ENCODE measurements around the gene SPRED1. TPM values are rescaled to one million over a fixed set of nuclear protein-coding genes. Genes with fewer than 3 reads are reported as not detected.

The SPRED1 gene
- total RNA-seq, 1 experiment from 2014 or later, result 25.9 TPM

DNA sequence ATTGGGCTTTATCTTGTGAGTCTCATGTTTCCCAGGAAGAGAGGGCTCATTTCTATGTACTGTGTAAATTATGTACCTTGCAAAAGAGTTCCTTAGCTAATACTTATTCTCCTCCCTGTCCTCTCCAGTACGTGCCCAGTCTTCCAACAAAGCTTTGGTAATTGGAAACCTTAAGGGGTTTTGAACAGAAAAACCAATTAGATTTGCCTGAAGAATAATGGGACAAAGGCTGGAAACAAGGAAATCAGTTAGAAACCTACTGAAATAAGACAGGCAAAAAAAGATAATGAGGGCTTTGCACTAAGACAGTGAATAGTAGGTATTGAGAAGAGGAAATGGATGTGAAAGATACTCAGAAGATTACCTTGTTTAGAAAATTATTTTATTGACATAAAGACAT, 82.5 kb downstream of the SPRED1 start:
- no peak for DNase-seq (ENCODE audit: extremely low read depth, low read depth)

DNA sequence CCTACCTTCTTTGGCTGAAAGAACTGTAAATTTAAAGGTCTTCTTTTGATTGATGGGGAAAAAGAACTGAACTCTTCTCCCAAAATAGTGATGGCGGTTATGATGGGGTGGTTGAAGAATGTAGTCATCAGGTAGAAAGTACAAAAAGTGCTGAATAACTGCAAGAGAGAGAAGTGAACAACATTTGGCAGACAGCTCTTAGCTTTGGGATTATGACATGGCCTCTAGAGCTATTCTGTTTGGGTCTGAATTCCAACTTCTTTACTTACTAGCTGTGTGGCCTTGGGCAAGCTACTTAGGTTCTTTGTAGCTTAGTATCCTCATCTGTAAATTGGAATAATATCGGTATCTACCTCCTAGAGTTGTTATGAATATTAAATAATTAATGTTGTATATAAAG, 91.7 kb downstream of the SPRED1 start:
- DNase-seq (ENCODE audit: extremely low read depth, low read depth), result no peak

DNA sequence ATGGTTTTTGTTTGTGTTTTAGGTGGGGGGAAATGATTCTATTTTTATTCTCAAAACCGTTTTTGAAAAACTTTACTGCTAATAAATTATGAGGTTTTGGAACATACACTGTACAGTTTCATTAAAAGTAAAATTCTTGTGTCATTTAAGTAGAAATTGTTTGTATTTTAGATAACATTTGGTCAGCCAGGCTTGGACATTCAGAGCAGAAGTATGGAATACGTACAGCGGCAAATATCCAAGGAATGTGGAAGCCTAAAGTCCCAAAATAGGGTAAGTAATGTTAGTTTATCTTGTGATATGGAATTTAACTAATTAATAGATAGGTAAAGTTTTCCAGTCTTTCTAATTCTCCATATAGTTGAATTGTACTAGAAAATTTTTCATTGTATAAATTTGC, 96.6 kb downstream of the SPRED1 start:
- DNase-seq (ENCODE audit: extremely low read depth, low read depth), result no peak

DNA sequence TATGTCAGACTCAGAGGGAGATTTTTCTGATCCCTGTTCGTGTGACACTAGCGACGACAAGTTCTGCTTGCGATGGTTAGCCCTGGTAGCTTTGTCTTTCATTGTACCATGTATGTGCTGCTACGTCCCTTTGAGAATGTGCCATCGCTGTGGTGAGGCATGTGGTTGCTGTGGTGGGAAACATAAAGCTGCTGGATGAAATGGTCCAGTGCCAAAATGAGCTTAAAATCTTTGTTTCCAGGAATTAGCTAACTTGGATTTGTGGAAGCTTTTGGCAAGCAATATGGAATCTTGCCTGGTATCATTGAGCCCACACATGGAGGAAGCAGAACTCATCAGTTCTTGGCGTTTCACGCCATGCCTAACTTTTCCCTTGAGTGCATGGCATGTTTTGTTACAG, 98.8 kb downstream of the SPRED1 start:
- no peak for DNase-seq (ENCODE audit: extremely low read depth, low read depth)

DNA sequence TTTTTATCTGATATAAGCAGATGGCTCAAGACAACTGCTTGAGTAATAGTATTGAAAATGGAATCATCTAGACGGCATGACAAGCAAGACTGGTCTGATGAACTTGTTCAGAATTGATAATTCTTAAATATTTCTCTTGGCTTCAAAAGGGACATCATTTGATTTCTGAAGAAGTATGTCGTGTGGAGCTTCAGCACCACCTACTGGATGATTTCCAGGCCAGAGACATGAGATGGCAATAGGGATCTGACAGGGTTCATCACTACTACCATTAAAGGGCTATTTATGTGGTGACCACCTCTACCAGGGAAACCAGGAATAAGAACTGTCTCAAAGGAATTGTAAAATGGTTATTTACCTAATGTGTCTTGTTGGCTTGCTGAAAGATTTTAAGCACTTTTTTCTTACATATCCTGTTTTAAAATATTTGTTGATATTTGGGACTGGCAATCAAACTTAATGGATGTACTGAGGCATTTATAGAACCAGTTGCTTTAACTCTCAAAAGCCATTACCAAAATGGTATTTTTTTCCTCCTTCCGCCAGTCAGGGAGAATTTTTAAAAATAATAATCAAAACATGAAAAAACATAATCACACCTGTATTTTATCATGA, 101.8 kb downstream of the SPRED1 start:
- DNase-seq (ENCODE audit: extremely low read depth, low read depth), result peak; percentile 73

DNA sequence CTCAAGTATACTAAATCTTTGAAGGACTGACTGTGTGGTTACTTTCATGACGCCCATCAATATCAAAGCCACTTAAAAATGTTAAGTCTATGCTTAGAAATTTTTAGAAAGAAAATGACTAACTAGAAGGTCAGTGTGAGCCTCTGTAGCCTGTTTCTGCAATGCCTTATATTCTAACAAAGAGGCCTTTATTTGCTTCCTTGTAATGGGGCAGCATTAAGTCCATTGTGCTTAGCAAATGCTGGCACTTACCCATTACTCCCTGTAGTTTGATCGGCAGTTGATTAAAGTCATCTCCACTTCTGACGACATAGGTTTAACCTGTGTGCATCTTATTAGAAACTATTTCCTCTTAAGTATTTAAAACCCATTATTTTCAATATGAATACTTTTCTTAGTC, 109.7 kb downstream of the SPRED1 start:
- DNase-seq (ENCODE audit: extremely low read depth, low read depth), result no peak

DNA sequence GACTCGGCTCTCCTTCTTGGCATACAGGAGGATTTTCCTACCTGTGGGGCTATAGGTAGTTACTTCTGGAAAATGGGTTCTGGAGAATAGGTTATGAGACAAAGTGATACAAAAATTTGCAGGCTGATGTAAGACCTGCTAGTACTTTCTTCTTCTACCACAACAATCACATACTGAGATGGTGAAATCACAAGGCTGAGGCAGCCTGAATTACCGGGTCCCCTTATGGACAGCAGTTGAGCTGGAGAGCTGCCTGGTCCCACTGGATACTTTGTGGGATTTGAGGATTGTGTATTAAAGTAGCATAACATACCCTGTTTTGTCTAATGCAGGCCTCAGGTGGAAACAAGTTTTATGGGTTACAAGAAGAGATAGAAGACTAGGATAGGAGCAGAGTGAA, 114.8 kb downstream of the SPRED1 start:
- no peak for DNase-seq (ENCODE audit: extremely low read depth, low read depth)

DNA sequence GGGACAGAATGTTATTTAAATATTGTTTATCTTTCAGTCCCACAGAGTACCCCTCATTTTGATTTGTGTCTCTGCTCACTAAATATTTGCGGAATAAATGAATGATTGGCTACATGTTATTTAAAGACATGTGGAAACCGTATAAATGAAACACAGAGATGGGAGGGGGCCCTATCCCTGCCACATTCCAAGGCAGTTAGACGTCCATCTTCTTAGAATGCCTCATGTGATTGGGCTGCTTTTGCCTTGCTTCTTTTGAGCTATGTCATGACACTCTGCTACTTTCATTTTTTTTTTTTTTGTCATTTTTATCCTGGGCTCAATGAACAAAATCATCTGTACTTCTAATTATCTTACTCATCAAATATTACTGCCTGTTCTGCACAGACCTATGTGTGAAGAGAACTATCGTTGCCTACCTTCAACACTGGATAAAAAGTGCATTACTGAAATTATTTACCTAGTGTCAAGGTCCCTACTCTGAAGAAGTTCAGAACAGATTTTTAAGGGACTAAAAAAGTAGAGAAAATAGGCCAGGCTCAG, 117.4 kb downstream of the SPRED1 start:
- DNase-seq (ENCODE audit: extremely low read depth, low read depth), result no peak

DNA sequence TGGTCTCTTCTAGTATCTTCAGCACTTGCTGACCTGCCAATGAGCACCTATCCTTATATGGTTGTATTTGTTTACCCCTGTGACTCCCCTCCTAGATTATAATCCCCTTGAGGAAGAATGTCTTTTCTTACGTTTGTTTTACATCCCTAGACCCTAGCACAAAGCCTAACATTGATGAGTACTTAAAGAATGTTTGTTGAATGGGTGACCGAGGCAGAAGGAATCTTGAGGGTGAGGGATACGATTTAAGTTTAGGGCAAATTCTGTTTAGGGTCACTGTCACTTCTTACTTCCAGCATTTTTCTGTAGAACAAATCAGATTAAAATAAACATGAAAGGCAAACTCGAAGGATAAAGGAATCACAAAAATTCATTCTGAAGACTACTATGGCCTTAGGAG, 120.4 kb downstream of the SPRED1 start:
- DNase-seq (ENCODE audit: extremely low read depth, low read depth), result no peak

DNA sequence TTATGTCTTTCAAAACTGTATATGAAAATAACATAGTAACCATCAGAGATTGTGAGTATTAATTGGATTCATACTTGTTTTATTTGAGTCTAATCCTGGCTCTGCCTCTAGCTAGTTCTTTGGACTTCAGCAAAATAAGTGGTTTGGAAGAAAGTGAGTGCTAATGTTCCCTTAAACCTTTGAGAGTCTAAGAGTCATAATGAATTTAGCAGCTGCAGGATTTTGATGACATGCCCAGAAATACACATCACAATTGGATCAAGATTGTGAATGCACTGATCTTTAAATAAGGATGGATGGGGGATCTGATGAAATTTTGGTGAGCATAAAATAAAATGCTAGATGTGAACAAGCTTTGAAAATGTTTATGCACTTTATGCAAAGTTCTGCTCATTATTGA, 121.4 kb downstream of the SPRED1 start:
- no peak for DNase-seq (ENCODE audit: extremely low read depth, low read depth)

DNA sequence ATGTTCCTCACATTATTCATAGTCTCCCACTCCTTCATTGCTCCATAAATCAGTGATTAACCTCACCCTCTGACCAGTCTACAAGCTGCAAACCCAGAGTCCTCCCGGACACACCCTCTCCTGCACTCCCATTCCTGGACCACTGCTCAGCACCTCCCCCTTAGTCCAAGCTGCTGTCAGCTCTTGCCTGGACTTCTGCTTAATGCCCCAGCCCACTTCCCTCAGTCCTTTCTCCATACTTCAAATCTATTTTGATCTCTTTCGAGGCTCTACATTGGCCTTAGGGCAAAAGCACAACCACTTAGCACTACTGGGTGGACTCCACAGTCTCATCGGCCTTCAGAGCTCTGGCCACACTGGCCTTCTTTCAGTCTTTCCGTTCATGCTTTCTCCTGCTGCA, 121.9 kb downstream of the SPRED1 start:
- DNase-seq (ENCODE audit: extremely low read depth, low read depth), result no peak

DNA sequence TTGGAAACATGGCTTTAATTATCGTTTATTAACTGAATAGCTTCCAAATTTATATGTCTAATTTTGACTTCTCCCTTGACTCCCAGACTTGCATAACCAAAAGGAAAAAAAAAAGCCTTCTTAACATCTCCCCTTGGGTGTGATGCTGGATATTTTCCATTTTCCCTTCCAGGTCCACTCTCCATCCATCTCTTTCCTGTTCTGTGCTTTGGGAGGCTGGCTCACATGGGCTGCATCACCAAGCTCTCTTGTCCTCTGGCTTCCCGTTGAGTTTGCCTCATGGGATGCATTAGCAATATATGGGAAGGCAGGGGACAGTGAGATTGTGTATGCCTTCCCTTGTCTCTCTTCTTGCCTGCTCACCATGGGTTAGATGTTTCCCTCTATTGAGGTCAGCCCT, 123.4 kb downstream of the SPRED1 start:
- no peak for DNase-seq (ENCODE audit: extremely low read depth, low read depth)

DNA sequence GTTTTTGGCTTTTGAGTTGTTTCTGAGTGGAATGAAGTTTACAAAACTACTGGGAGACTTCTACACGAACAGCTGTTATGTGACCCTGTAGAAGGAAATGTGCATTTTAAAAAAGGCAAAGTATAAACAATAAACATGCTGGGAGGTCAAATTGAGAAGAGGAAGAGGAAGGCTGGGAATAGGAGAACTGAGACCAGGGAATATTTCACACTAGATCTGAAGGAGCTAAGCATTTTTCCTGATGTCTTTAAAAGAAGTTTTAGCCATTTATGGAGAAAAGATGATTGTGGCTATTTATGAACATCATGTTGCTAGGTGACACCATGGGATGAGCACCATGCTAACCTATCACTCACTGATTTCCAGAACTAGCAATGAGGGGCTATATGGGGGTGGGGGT, 125.0 kb downstream of the SPRED1 start:
- DNase-seq (ENCODE audit: extremely low read depth, low read depth), result no peak

DNA sequence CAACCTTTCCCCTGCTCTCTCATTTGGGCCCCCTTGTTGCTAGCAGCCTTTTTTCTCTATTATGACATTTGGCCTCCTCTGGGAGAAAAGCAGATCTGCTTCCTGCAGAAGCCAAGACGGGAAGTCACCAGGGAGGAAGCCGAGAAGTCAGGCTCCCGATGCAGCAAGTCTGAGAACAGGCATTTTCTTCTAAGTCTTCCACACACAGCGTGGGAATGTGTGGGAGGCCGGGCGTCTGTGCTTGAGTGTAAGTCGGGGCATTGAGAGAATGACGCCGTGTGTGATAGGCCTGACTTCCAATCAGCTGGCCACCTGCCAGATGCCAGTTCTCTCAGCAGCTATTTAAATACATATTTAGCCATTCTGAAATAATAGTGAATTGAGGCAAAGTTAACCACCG, 125.5 kb downstream of the SPRED1 start:
- no peak for DNase-seq (ENCODE audit: extremely low read depth, low read depth)

DNA sequence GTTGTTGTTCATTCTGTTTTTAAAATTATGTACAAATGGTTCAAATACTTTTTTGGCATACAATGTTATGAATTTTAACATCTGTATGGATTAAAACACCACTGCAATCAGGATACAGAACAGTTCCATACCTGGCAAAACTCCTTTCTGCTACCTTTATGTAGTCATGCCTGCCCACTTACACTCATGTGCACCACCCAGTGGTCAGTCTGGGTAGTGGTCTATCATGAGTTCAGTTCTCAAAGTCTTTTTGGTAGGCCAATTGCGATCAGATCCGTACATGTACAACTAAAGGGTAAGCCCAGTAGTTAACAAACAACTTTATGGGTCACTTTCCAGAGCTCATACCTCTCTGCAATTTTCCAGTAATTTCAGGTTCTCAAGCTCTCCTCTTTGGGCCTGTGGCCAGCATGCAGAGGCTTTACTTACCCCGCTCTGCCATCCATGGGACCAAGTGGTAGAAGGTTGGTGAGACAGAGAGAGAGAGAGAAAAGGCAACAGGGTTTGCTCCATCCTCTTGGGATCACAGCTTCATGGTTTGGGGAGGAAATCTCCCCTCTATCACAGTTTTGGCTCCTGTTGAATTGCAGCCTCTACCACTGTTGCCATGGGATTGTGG, 137.4 kb downstream of the SPRED1 start:
- DNase-seq (ENCODE audit: extremely low read depth, low read depth), result peak; percentile 64

DNA sequence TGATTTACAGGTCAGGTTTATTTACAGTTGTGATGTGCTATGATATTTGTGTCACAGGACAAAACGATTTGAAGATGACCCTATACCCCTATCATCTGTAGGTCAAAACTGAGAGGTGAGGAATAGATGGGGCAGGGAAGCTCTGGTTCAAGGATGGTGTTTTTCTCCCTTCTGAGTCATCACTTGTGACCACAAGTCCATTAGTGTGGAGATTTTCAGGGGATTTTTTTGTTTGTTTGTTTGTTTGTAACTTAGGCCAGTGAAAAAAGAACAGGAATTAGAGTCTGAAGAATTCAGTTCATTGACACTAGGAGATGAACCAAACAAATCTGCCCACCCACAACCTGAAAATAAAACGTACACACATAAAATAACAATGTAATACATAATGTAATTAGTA, 138.6 kb downstream of the SPRED1 start:
- no peak for DNase-seq (ENCODE audit: extremely low read depth, low read depth)

DNA sequence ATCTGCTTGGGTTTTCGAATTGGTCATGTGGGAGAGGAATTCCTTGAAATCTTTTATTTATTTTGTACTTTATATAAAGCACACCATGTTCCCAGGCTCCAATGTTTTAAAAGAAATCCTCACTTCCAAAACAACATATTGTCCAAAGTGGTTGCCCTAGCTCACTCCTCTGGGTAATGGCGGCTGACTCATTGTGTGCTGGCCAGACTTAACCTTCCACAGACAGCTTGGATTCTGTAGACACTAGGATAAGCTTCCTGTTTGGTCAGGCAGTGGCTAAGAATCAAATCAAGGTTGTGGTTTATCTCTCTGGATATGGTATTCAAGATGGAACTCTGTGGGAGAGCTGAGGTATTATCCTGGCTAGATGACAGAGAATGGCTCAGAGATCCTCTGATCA, 145.5 kb downstream of the SPRED1 start:
- no peak for DNase-seq (ENCODE audit: extremely low read depth, low read depth)

DNA sequence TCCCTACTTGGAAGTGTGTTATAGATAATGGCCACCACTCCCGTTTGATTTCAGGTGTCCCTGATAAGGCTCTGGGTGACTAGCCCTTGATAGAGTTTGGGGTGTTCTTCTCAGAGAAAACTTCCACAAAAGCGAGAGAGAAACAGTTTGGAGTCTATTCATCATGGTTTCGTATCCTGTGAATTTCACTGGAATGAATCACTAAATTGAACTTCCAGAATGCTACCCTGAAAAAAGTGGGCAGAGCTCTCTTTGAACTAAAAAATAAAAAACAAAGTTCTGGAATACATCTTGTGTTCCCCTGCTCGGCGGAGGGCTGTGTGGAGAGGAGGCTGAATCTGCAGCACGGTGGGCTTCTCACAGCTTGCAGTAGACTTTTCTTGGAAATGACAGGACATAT, 148.5 kb downstream of the SPRED1 start:
- DNase-seq (ENCODE audit: extremely low read depth, low read depth), result no peak

DNA sequence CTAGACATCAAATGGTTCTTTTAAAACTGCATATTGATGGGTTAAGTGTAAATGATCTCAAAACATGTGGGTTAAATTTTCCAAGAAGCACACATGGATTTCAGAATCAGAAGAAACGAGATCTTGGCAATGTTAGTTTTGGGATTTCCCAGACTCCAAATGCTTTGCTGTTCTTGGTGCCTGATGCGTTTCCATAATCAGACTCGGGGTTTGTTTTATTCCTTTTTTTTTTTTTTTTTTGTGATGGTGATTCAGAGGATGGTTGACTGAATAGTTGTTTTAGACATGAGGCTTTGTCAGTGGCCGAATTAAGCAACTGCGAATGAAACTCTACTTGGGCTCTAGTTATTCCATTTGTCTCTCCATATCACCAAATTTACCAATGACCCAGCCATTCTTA, 149.1 kb downstream of the SPRED1 start:
- DNase-seq (ENCODE audit: extremely low read depth, low read depth), result no peak

DNA sequence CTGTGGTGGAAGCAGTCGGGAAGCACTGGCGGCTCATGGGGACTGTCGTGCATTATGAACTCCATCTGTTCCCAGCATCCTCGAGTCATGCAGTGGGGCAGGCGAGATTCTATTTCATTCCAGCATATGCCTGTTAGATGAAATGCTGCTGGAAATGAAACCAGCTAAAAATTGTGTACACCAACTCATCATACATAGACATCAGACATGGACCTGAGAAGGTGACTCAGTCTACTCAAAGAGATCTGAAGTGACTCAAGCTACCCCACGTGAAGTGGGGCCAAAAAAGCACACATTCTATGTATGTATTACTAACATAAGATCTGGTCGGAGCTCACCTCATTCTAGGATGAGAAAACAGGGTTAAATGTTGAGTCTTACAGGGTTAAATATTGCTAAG, 153.8 kb downstream of the SPRED1 start:
- no peak for DNase-seq (ENCODE audit: extremely low read depth, low read depth)

All from NCI-H460 (cell line).